Thoracic aorta (tissue), 2 donors: ENCODE data around the gene CCR3. TPM values are rescaled to one million over a fixed set of nuclear protein-coding genes. Genes with fewer than 3 reads are reported as not detected.

ENCODE experiments used
- ATAC-seq: fragments of 150-250 bp; one replicate; pipeline ENCODE4 v1.8.0; 2017; ENCODE audit warnings: low read depth; ENCODE audit not compliant: insufficient number of reproducible peaks, low FRiP score
- DNase-seq: peaks from one replicate; pipeline ENCODE4 v3.0.0-alpha.2; 2020; ENCODE audit warnings: low spot score
- H3K27ac ChIP-seq, 2 donors: fragments of 200-600 bp; sonication (generic); 1 replicate in 1 of 2; 2 replicates in 1 of 2; pipeline ENCODE4 v1.5.1; 2016; ENCODE audit warnings: mild to moderate bottlenecking in 2 of 2, moderate library complexity in 2 of 2
- H3K27me3 ChIP-seq: fragments of 200-600 bp; sonication (generic); replicated peaks from 2 replicates; pipeline ENCODE4 v1.6.0; 2016; ENCODE audit warnings: mild to moderate bottlenecking; ENCODE audit not compliant: insufficient read depth
- H3K36me3 ChIP-seq: fragments of 200-600 bp; sonication (generic); one replicate; pipeline ENCODE4 v1.5.1; 2016
- H3K4me1 ChIP-seq, 2 donors: fragments of 200-600 bp; sonication (generic); 1 replicate in 1 of 2; 2 replicates in 1 of 2; pipeline versions ENCODE4 v1.5.1 to v1.6.0; 2016; ENCODE audit warnings: low read depth in 2 of 2, mild to moderate bottlenecking in 1 of 2; ENCODE audit not compliant: control insufficient read depth in 1 of 2
- H3K4me3 ChIP-seq: fragments of 200-600 bp; sonication (generic); 2 replicates; pipeline ENCODE4 v1.5.1; 2016; ENCODE audit warnings: mild to moderate bottlenecking
- H3K9me3 ChIP-seq: fragments of 200-600 bp; sonication (generic); 2 replicates; pipeline ENCODE4 v1.5.1; 2016
- total RNA-seq, 2 donors: library from RNA; depleted of rRNA; stranded (reverse); fragments of >200 nt; gene quantifications; one replicate each; pipeline versions ENCODE4 v1.1.0 to v1.2.3, GENCODE V29; 2016
- TF ChIP-seq, protein P1 (sequence below): fragments of 200-600 bp; sonication (generic); IDR thresholded peaks from one replicate; pipeline ENCODE4 v1.5.1; 2019; ENCODE audit warnings: antibody characterized with exemption

The CCR3 gene
- total RNA-seq, 2 donors from 2014 or later, result not detected

GRCh38 chr3:46233194-46233593 is 9.1 kb upstream of the CCR3 start:
- Histone ChIP-seq H3K9me3 (no peaks in the 10 kb centered on the region), H3K27ac (no peak overlapping the region), H3K4me1 (no peaks in the 10 kb centered on the region), H3K4me3 (no peak overlapping the region), H3K36me3 (no peaks in the 10 kb centered on the region), H3K27me3 (no peaks in the 10 kb centered on the region)
- TF ChIP-seq, protein P1, sequence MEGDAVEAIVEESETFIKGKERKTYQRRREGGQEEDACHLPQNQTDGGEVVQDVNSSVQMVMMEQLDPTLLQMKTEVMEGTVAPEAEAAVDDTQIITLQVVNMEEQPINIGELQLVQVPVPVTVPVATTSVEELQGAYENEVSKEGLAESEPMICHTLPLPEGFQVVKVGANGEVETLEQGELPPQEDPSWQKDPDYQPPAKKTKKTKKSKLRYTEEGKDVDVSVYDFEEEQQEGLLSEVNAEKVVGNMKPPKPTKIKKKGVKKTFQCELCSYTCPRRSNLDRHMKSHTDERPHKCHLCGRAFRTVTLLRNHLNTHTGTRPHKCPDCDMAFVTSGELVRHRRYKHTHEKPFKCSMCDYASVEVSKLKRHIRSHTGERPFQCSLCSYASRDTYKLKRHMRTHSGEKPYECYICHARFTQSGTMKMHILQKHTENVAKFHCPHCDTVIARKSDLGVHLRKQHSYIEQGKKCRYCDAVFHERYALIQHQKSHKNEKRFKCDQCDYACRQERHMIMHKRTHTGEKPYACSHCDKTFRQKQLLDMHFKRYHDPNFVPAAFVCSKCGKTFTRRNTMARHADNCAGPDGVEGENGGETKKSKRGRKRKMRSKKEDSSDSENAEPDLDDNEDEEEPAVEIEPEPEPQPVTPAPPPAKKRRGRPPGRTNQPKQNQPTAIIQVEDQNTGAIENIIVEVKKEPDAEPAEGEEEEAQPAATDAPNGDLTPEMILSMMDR, result no peak
- DNase-seq, result no peak
- ATAC-seq, result no peak

GRCh38 chr3:46235425-46235824 is 6.8 kb upstream of the CCR3 start:
- H3K4me3 ChIP-seq, result no peak overlapping the region
- no peaks in the 10 kb centered on the region for H3K9me3 ChIP-seq
- DNase-seq, result no peak
- no peak overlapping the region for H3K27ac ChIP-seq
- H3K27me3 ChIP-seq, result no peaks in the 10 kb centered on the region
- ATAC-seq, result no peak
- H3K4me1 ChIP-seq, result no peaks in the 10 kb centered on the region
- TF ChIP-seq, protein P1, result no peak
- H3K36me3 ChIP-seq, result no peaks in the 10 kb centered on the region

GRCh38 chr3:46236294-46237054 is 5.8 kb upstream of the CCR3 start:
- Histone ChIP-seq H3K4me3 (no peak overlapping the region), H3K4me1 (no peaks in the 10 kb centered on the region), H3K27me3 (no peaks in the 10 kb centered on the region), H3K9me3 (no peaks in the 10 kb centered on the region), H3K36me3 (no peaks in the 10 kb centered on the region), H3K27ac (no peak overlapping the region)
- ATAC-seq (no peak), DNase-seq (no peak)
- TF ChIP-seq, protein P1, result no peak

DNA sequence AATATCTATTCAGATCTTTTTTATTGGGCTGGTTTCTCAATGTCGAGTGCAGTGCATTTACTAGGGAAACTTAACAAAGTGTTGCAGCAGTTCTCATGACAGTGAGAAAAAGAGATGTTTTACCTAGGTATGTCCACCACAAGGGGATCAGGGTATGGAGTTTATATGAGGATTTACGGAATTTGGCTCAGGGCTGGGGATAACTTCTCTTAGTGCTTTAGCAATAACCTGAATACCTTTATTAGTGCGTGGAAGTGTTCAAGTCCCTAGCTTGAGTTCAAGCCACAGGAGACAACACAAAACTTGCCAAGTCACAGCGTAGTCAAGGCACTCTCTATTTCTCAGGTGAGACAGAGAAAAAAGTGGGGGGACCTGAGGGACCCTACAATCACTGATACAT is 3.9 kb upstream of the CCR3 start:
- Histone ChIP-seq H3K27ac (no peak overlapping the region), H3K36me3 (no peaks in the 10 kb centered on the region), H3K4me3 (no peak overlapping the region), H3K9me3 (no peaks in the 10 kb centered on the region), H3K4me1 (no peaks in the 10 kb centered on the region), H3K27me3 (no peaks in the 10 kb centered on the region)
- DNase-seq (no peak), ATAC-seq (no peak)
- TF ChIP-seq, protein P1, result no peak

DNA sequence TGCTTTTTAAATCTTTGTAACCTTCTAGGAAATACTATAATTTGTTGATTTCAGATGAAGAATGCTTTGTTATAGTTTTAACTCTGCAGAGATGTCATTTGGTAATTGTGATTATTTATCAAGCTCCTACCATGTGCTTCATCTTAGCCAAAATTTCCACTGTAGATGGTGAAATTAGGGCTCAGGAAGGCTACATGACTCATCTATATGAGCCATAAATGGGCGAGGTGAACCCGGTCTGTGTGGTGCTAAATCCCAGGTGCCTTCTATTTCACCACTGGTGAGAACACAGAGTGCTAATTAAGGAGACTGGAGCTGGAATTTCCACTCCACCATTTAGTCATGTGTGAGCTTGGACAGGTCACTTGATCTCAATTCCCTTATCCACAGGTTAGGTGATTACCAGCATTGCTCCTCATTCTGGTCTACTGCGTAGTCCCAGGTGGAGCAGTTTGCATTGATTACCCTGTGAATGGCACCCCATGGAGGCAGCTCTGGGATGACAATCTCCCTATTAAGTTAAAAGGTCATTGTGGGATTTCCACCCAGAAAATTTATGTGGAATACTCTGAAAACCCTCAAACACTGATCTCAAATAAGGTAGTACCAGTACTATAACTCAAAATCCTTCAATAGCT is 2.8 kb upstream of the CCR3 start:
- Histone ChIP-seq H3K27me3 (no peaks in the 10 kb centered on the region), H3K4me1 (no peaks in the 10 kb centered on the region), H3K27ac (no peak overlapping the region), H3K36me3 (no peaks in the 10 kb centered on the region), H3K4me3 (no peak overlapping the region), H3K9me3 (no peaks in the 10 kb centered on the region)
- ATAC-seq, result no peak
- DNase-seq, result no peak
- TF ChIP-seq, protein P1, result no peak
